Glutamatergic neuron (in vitro differentiated cells): ENCODE measurements around the gene ABO. TPM values are rescaled to one million over a fixed set of nuclear protein-coding genes. Genes with fewer than 3 reads are reported as not detected.
"Not testable (repeated sequence)": the region's sequence is repeated elsewhere in the genome, so short reads cannot be mapped to it uniquely, and the experiment has no call there.

Experiments used
- DNase-seq: peaks from one replicate; pipeline ENCODE4 v3.0.0; 2022
- H3K27ac Mint-ChIP-seq: one replicate; pipeline ENCODE4 v1.8.0; 2020; ENCODE audit warnings: mild to moderate bottlenecking, mixed read lengths, inconsistent platforms; ENCODE audit not compliant: unreplicated experiment
- H3K27me3 Mint-ChIP-seq: one replicate; pipeline ENCODE4 v1.8.0; 2020; ENCODE audit warnings: mild to moderate bottlenecking, moderate library complexity, mixed read lengths, inconsistent platforms; ENCODE audit not compliant: unreplicated experiment
- H3K36me3 Mint-ChIP-seq: one replicate; pipeline ENCODE4 v1.8.0; 2020; ENCODE audit warnings: mild to moderate bottlenecking, mixed read lengths, inconsistent platforms; ENCODE audit not compliant: unreplicated experiment
- H3K4me1 Mint-ChIP-seq: one replicate; pipeline ENCODE4 v1.8.0; 2020; ENCODE audit warnings: mild to moderate bottlenecking, low read depth, mixed read lengths, inconsistent platforms; ENCODE audit not compliant: unreplicated experiment
- H3K4me3 Mint-ChIP-seq: one replicate; pipeline ENCODE4 v1.8.0; 2020; ENCODE audit warnings: mild to moderate bottlenecking, mixed read lengths, inconsistent platforms; ENCODE audit not compliant: unreplicated experiment
- H3K9me3 Mint-ChIP-seq: one replicate; pipeline ENCODE4 v1.8.0; 2020; ENCODE audit warnings: mild to moderate bottlenecking, moderate library complexity, mixed read lengths, inconsistent platforms; ENCODE audit not compliant: unreplicated experiment
- total RNA-seq: library from RNA; stranded (reverse); fragmentation: NEBNext Ultra II Directional; extraction: Animal tissue kit (Norgen Biotek cat#: 25700); gene quantifications from one replicate; pipeline ENCODE4 v1.2.1, GENCODE V29; 2021; ENCODE audit not compliant: unreplicated experiment
- TF ChIP-seq, protein P1 (sequence below): fragments of 200-600 bp; sonication (generic); IDR thresholded peaks from one replicate; pipeline ENCODE4 v1.5.0; 2021; ENCODE audit not compliant: partially characterized antibody, unreplicated experiment

The ABO gene
- total RNA-seq, 1 donor from 2014 or later, result not detected

GRCh38 chr9:133238272-133238850 is 36.6 kb downstream of the ABO start:
- Mint-ChIP-seq H3K4me3 (peak overlapping the region; percentile 75), H3K27me3 (peaks cover 4% of the 10 kb centered on the region), H3K27ac (peak overlapping the region; percentile 50), H3K36me3 (no peaks in the 10 kb centered on the region), H3K4me1 (peaks cover 7% of the 10 kb centered on the region), H3K9me3 (peaks cover 9% of the 10 kb centered on the region)
- peak; percentile 82 for DNase-seq
- TF ChIP-seq, protein P1, sequence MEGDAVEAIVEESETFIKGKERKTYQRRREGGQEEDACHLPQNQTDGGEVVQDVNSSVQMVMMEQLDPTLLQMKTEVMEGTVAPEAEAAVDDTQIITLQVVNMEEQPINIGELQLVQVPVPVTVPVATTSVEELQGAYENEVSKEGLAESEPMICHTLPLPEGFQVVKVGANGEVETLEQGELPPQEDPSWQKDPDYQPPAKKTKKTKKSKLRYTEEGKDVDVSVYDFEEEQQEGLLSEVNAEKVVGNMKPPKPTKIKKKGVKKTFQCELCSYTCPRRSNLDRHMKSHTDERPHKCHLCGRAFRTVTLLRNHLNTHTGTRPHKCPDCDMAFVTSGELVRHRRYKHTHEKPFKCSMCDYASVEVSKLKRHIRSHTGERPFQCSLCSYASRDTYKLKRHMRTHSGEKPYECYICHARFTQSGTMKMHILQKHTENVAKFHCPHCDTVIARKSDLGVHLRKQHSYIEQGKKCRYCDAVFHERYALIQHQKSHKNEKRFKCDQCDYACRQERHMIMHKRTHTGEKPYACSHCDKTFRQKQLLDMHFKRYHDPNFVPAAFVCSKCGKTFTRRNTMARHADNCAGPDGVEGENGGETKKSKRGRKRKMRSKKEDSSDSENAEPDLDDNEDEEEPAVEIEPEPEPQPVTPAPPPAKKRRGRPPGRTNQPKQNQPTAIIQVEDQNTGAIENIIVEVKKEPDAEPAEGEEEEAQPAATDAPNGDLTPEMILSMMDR, result no peak

DNA sequence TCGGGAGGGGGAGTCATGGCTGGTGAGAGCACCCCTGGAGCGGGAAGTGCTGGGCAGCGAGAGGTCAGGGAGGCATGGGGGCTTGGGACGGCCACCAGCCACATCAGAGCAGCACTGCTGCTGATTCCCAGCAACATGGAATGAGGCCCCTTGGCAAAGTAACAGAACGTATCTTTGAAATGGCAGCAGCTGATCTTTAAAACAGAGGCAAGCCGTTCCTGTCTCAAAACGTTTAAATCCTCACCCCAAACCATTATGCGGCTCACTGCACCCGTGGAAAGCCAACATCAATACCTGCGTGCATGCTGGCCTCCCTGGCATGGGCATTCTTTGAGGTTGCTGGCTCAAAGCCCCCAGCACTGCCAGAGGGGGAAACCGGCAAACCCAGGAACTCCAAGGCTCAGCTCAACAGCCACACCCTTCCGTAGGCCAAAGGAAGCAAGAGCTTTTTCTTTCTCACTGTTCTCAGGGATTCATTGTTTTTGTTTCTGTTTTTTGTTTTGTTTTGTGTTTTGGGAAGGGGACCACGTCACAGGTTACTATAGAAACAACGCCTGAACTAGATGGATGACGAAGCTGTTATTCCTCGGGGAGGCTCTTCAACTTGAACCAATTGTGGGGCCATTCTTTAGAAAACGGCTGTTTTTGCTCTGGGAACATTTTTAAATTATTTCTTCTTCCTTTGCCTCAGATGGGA is 37.8 kb downstream of the ABO start:
- Mint-ChIP-seq H3K4me3 (no peak overlapping the region), H3K27me3 (peaks cover 4% of the 10 kb centered on the region), H3K9me3 (peaks cover 9% of the 10 kb centered on the region), H3K4me1 (peaks cover 7% of the 10 kb centered on the region), H3K27ac (no peak overlapping the region), H3K36me3 (no peaks in the 10 kb centered on the region)
- DNase-seq, result no peak
- TF ChIP-seq, protein P1, result no peak

DNA sequence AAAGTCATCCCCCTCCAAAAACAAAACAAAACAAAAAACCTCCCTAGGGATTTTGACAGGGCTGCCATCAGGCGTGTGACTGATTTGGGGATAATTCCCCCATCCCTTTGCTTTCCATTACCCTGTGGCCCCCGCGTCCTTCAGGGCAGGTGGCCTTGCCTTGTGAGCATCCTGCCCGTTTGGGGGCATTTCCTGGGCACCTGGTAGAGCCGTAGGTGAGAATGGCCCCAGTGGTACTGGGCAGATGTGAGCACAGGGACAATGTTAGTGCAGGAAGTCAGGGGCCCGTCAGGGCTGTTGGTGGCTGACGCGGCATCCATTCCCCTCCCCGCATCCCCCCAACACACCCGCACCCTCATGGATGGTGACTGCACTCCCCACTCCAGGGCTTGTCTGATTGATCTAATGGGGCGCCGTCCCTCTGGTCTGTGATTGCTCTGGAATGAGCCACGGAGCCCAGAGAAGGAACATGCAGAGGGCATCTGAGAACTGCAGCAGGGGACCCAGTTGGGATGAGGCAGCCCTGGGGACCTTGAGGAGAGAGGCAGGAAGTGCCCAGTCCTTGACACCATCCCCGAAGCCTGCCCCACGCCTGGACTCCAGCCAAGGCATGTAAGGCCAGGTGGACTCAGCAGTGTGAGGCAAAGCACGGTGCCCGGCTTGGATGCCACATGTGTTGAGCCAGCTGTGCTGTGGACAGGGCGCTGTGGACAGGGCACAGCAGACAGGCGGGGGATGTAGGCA is 38.5 kb downstream of the ABO start:
- not testable (repeated sequence) for H3K27ac Mint-ChIP-seq, H3K36me3 Mint-ChIP-seq, H3K4me3 Mint-ChIP-seq, DNase-seq, H3K27me3 Mint-ChIP-seq, H3K4me1 Mint-ChIP-seq
- peaks cover 11% of the 10 kb centered on the region for H3K9me3 Mint-ChIP-seq

DNA sequence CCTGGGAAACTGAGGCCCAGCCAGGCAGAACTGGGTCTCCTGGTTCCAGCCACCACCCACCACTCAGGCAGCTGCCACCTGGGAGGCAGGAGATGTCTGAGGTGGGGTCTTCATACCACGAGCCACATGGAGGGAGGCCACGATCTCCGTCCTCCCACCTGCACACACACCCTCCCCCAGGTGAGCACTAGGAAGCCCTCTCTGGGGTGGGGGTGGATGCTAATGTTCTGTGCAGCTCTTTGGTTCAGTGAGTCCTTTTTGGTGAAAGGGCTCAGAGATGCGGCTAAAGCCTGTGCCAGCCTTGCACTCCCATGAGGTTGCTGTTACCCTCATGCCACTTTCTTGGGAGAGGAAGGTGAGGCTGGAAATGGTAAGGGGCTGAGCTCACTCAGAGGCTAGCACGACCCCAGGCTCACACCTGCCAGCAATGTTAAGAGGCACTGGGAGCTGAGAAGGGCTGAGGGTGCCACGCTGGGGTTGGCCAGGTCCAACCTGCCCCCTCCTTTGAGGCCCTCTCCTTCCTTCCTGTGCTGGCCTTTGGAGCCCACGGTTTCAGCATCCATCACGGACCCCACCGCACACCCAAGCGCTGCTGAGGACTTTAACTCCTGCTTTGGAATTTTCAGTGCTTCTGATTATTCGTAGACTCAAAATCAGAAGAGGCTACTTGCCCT is 39.3 kb downstream of the ABO start:
- no peak overlapping the region for H3K4me3 Mint-ChIP-seq
- TF ChIP-seq, protein P1, result no peak
- H3K9me3 Mint-ChIP-seq, result peaks cover 11% of the 10 kb centered on the region
- H3K27me3 Mint-ChIP-seq, result peaks cover 4% of the 10 kb centered on the region
- peaks cover 7% of the 10 kb centered on the region for H3K4me1 Mint-ChIP-seq
- no peak for DNase-seq
- H3K36me3 Mint-ChIP-seq, result no peaks in the 10 kb centered on the region
- no peak overlapping the region for H3K27ac Mint-ChIP-seq

GRCh38 chr9:133234577-133235322 is 40.3 kb downstream of the ABO start:
- Mint-ChIP-seq H3K36me3 (no peaks in the 10 kb centered on the region), H3K27ac (no peak overlapping the region), H3K9me3 (peaks cover 16% of the 10 kb centered on the region), H3K27me3 (peaks cover 4% of the 10 kb centered on the region), H3K4me1 (peaks cover 7% of the 10 kb centered on the region), H3K4me3 (no peak overlapping the region)
- TF ChIP-seq, protein P1, result no peak
- DNase-seq, result no peak
